Body of pancreas (tissue), 4 donors: ENCODE results near the gene ZNF200.

Source experiments
- CTCF ChIP-seq, 7 experiments: fragments of 450-650 bp in 4 of 7; fragments of 200-600 bp in 3 of 7; sonication (generic) in 3 of 7; IDR thresholded peaks; one replicate each; pipeline ENCODE4 v1.5.1; 2016 to 2019; ENCODE audit warnings: antibody characterized with exemption in 7 of 7
- POLR2A ChIP-seq, 3 donors: fragments of 450-650 bp; IDR thresholded peaks; one replicate each; pipeline ENCODE4 v1.6.1; 2016; ENCODE audit warnings: antibody characterized with exemption in 3 of 3, mild to moderate bottlenecking in 2 of 3

GRCh38 chr16:3182608-3183444, 52.1 kb downstream of the ZNF200 start:
- TF ChIP-seq CTCF (IDR thresholded peaks at IDR 0.05) (peak in 5 of 7 experiments; percentile 24 to 50 (median 44)), POLR2A (IDR thresholded peaks at IDR 0.05) (no peak)
